Middle frontal gyrus (tissue), 1 donor: ENCODE results near the gene ZSWIM7.
"Not testable (repeated sequence)": the region's sequence is repeated elsewhere in the genome, so short reads cannot be mapped to it uniquely, and the experiment has no call there.

Experiments
- DNase-seq: peaks from one replicate; pipeline ENCODE4 v3.0.0-alpha.2; 2015; ENCODE audit warnings: low spot score; ENCODE audit errors: extremely low spot score

The ZSWIM7 gene

DNA sequence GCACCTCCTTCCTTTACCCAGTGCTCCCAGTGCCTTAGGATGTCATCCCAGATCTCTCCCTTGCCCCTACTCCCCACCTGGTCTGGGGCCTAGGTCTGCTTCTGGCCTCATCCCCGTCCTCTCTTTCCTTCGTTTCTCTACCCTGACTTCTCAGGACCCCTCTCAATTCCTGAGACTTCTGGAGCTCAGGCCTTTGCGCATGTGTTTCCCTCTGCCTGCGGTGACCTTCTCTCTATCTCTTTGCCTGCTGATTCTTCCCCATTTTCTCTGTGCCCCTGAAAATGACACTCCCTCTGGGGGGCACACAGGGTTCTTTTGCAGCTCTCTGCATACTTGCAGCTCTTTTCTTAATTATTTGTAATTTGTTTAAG lies 41.0 kb downstream of the ZSWIM7 start:
- no peak for DNase-seq

GRCh38 chr17:15957608-15958307 lies 41.7 kb downstream of the ZSWIM7 start:
- no peak for DNase-seq

DNA sequence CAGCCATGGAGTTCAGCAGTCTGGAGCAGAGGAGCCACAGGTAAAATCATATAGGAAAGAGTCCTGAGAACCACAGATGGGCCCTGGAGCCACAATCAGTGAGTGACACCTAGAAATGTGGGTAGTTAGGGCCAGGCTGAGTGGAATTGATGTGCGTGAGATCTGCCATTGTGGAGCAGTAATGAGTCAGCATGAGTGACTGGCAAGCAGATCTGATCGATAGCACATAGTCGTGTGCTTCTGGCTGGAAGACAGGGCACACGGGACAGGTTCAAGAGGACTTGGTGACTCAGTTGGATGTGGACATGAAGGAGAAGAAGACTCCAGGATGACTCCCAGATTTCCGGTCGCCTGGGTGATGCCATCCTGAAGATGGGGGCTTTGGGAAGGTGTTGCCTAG lies 42.3 kb downstream of the ZSWIM7 start:
- DNase-seq, result no peak

- no peak for DNase-seq
These were observed 43.5 kb downstream of the ZSWIM7 start for GRCh38 chr17:15955793-15956541.

- no peak for DNase-seq
These were observed 45.3 kb downstream of the ZSWIM7 start for GRCh38 chr17:15954222-15954621.

GRCh38 chr17:15952916-15953790 lies 46.4 kb downstream of the ZSWIM7 start:
- DNase-seq, result no peak

GRCh38 chr17:15952048-15952532 lies 47.4 kb downstream of the ZSWIM7 start:
- DNase-seq, result no peak

DNA sequence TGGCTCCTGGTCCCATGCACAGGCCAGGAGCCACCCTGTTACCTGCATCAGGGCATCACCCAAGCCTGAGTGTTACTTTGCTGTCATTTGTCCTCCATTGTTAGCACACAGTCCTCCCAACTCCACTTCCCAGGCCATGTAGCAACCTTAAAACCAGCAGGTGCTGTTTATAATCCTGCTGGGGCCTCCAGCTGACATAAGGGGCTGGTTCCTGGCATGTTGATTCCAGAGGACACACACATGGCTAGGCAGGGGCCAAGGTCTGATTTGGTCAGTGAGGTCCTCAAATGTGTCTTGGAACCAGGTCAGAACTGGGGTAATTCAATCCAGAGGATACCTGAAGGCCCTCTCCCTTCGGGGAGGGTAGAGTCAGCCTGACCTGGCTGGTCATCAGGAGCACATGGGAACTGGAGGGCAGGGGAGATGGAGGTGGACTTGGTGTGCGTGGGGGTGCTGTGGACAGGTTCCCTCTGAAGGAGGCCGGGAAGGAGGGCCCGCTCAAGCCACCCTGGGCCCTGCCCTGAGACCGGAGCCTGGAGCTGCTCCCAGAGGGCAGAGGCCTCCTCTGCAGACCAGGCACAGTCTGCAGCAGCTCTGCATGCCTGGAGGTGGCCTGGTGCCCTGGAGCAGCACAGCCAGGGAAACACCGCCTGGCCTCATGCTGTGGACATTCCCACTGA lies 48.0 kb downstream of the ZSWIM7 start:
- no peak for DNase-seq

GRCh38 chr17:15947976-15948752 lies 51.3 kb downstream of the ZSWIM7 start:
- DNase-seq, result no peak

DNA sequence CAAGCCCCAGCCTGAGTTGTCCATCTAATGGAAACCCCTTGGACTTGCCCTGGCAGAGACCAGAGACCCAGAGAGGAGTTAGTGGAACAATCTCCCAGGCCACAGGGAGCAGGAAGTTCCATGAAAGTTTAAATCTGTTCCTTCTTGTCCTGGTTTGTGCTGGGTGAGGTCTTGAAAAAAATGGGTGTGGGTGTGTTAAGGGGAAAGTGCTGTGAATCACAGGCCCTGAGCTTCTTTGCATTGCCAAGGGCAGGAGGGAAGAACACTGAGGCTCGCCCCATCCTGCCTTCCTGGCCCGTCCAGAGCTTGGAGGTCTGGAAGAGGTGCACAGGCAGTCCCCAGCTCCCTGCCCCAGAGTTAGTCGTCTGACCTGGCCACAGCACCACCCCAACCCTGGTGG lies 52.2 kb downstream of the ZSWIM7 start:
- DNase-seq, result no peak

DNA sequence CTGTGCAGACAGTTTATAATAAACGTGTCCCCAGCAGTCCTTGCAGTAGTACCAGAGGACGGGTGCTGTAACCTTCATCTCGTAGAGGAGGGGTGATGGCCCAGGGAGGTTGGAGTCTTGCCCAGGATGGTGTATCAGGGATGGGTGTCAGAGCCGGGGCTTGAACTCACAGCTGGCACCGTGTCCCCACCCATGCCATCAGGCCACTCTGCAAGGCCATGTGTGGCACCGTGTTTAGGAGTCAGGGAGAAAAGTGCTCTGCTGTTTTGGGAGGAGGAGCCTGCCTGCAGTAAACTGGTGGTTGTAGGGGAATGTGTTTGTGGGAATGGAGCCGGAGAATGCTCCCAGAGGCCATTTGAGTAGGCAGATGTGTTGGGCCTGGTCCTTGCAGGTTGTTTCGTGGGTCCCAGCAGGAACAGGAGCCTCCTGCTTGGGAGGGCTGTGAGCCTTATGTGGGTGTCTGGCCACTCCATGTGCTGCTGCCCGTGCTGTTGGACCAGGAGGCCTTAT lies 52.8 kb downstream of the ZSWIM7 start:
- no peak for DNase-seq

- DNase-seq, result no peak
These were observed 53.8 kb downstream of the ZSWIM7 start for GRCh38 chr17:15945527-15946191.

GRCh38 chr17:15944759-15945526 lies 54.6 kb downstream of the ZSWIM7 start, which contains the start of gene ADORA2B:
TSS of gene ADORA2B (plus strand) at chr17:15945130. CDS start at chr17:15945249, 119 bp downstream.
- DNase-seq, result no peak

DNA sequence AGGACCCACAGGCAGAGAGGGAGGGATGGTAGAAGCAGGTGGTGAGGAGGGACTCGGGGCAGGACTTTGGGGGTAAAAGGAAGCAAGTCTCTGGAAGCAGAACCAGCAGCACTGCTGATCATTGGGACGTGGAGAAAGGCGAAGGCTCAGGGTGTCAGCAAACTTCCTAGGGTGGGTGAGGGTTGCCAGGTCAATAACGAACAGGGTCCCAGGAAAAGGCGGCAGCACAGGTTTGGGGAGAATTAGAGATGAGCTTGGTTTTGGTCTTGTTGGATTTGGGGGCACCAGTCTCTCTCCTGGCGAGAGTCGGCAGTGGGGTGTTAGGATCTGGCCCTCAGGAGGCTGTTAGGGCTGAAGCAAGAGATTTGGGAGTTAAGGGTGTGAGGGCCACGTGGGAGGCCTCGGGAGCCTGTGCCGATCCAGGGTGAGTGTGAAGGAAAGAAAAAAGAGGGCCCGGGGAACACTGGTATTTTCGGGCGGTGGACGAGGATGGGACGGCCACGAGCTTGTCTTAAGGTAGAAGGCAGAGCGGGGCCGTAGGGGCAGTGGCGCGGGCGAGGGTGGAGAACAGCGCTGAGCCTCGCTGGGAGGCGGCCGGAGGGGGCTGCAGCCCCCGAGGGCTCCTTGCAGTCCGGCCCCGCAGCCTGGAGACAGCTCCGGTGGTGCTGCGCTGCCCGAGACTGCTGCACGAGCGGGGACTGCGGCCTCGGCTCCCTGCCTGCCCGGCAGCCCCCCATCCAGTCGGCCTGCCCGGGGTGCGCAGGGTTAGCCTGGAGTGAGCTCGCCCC lies 55.3 kb downstream of the ZSWIM7 start:
- no peak for DNase-seq

GRCh38 chr17:15942207-15942833 lies 57.2 kb downstream of the ZSWIM7 start:
- no peak for DNase-seq

GRCh38 chr17:15941781-15942180 lies 57.7 kb downstream of the ZSWIM7 start:
- no peak for DNase-seq

GRCh38 chr17:15936481-15936880 lies 63.0 kb downstream of the ZSWIM7 start:
- DNase-seq, result not testable (repeated sequence)

DNA sequence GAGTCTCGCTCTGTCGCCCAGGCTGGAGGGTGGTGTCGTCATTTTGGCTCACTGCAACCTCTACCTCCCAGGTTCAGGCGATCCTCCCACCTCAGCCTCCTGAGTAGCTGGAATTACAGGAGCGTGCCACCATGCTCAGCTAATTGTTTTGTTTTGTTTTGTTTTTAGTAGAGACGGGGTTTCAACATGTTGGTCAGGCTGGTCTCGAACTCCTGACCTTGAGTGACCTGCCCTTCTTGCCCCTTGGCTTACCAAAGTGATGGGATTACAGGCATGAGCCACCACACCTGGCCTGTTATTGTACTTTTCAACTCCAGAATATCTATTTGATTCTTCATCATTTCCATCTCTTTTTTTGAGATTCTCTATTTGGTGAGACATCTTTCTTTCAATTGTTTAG lies 63.6 kb downstream of the ZSWIM7 start:
- DNase-seq, result no peak
